HepG2 (cell line): ENCODE results near the gene ITGB7. TPM values are rescaled to one million over a fixed set of nuclear protein-coding genes. Genes with fewer than 3 reads are reported as not detected.

Source experiments
- ATF5 ChIP-seq: sonication (generic); formaldehyde crosslinking; IDR thresholded peaks from 2 replicates; pipeline ENCODE4 v1.4.0; 2020; ENCODE audit warnings: mild to moderate bottlenecking, low read depth, missing genetic modification reagents
- BRCA1 ChIP-seq: sonication (generic); formaldehyde crosslinking; IDR thresholded peaks from 2 replicates; pipeline ENCODE4 v1.4.0; 2020; ENCODE audit warnings: missing genetic modification reagents
- BRF2 ChIP-seq: sonication (generic); formaldehyde crosslinking; IDR thresholded peaks from 2 replicates; pipeline ENCODE4 v1.8.1; 2022; ENCODE audit warnings: mild to moderate bottlenecking, missing genetic modification reagents
- ESRRA ChIP-seq: sonication (generic); formaldehyde crosslinking; IDR thresholded peaks from 2 replicates; pipeline ENCODE4 v1.5.1; 2020; ENCODE audit warnings: mild to moderate bottlenecking, low read depth, missing genetic modification reagents
- FOXJ3 ChIP-seq: sonication (generic); formaldehyde crosslinking; IDR thresholded peaks from 2 replicates; pipeline ENCODE4 v1.4.0; 2020; ENCODE audit warnings: missing genetic modification reagents, mild to moderate bottlenecking, borderline replicate concordance
- FUBP1 ChIP-seq: sonication (generic); formaldehyde crosslinking; IDR thresholded peaks from 2 replicates; pipeline ENCODE4 v1.5.1; 2020; ENCODE audit warnings: missing genetic modification reagents, mild to moderate bottlenecking, borderline replicate concordance
- GABPB1 ChIP-seq: IDR thresholded peaks from 2 replicates; pipeline ENCODE4 v1.6.1; 2016; ENCODE audit warnings: mild to moderate bottlenecking, missing genetic modification reagents, moderate library complexity, missing compliant biosample characterization
- HMG20B ChIP-seq: conservative IDR thresholded peaks from 2 replicates; pipeline ENCODE4 v1.6.1; 2016; ENCODE audit warnings: missing genetic modification reagents, missing compliant biosample characterization
- NCOA1 ChIP-seq: sonication (generic); formaldehyde crosslinking; IDR thresholded peaks from 2 replicates; pipeline ENCODE4 v1.9.0; 2021; ENCODE audit warnings: missing genetic modification reagents
- POGK ChIP-seq: sonication (generic); formaldehyde crosslinking; conservative IDR thresholded peaks from 2 replicates; pipeline ENCODE4 v1.8.0; 2022; ENCODE audit warnings: mild to moderate bottlenecking, moderate library complexity, missing genetic modification reagents
- PPARG ChIP-seq: conservative IDR thresholded peaks from 2 replicates; pipeline ENCODE4 v1.6.1; 2016; ENCODE audit warnings: missing biosample characterization, missing genetic modification reagents
- ZBTB8A ChIP-seq: sonication (generic); formaldehyde crosslinking; IDR thresholded peaks from 2 replicates; pipeline ENCODE4 v1.4.0; 2020; ENCODE audit warnings: mild to moderate bottlenecking, low read depth, missing genetic modification reagents, borderline replicate concordance
- ZFP82 ChIP-seq: sonication (generic); formaldehyde crosslinking; IDR thresholded peaks from 2 replicates; pipeline ENCODE4 v1.5.1; 2020; ENCODE audit warnings: mild to moderate bottlenecking, missing genetic modification reagents, borderline replicate concordance
- ZGPAT ChIP-seq: IDR thresholded peaks from 2 replicates; pipeline ENCODE4 v1.6.1; 2016; ENCODE audit warnings: mild to moderate bottlenecking
- ZNF12 ChIP-seq: sonication (generic); formaldehyde crosslinking; IDR thresholded peaks from 2 replicates; pipeline ENCODE4 v1.5.0; 2020; ENCODE audit warnings: missing genetic modification reagents
- ZNF639 ChIP-seq: conservative IDR thresholded peaks from 2 replicates; pipeline ENCODE4 v1.6.1; 2018; ENCODE audit warnings: missing genetic modification reagents
- ZNF703 ChIP-seq: sonication (generic); formaldehyde crosslinking; IDR thresholded peaks from 2 replicates; pipeline ENCODE4 v1.5.1; 2020; ENCODE audit warnings: missing genetic modification reagents, mild to moderate bottlenecking, moderate library complexity, borderline replicate concordance
- ZNF773 ChIP-seq: sonication (generic); formaldehyde crosslinking; IDR thresholded peaks from 2 replicates; pipeline ENCODE4 v1.4.0; 2020; ENCODE audit warnings: missing genetic modification reagents, borderline replicate concordance
- polyA plus RNA-seq, 8 experiments: library from polyadenylated mRNA; depleted of rRNA in 3 of 8; stranded (reverse) in 7 of 8; unstranded in 1 of 8; fragments of >200 nt; fragmentation: Illumina TruSeq in 4 of 8; extraction: Trizol in 4 of 8; gene quantifications; 2 replicates each; pipeline versions ENCODE4 v1.2.1 to v1.2.3, GENCODE V29; 2011 to 2016; ENCODE audit warnings: low read depth in 4 of 8, missing spikeins in 1 of 8, mixed read lengths in 1 of 8; ENCODE audit not compliant: insufficient read depth in 1 of 8
- total RNA-seq, 5 experiments: library from RNA; depleted of rRNA; stranded (reverse); fragments of >200 nt; fragmentation: Illumina TruSeq; extraction: Trizol; gene quantifications; 2 replicates each; pipeline ENCODE4 v1.2.3, GENCODE V29; 2016; ENCODE audit warnings: low read depth in 1 of 5

Gene ITGB7
- total and polyA plus RNA-seq, 2 of the 13 experiments (the other 11 are each of a cell fraction or from before 2014, with no cell fraction given): 0.16 to 0.18 TPM

GRCh38 chr12:53145383-53146260 is 61.4 kb downstream of the ITGB7 start (continued):
- no peak for TF ChIP-seq ZNF639 (CRISPR knock-in tag)
- TF ChIP-seq FUBP1: no peak
- no peak for TF ChIP-seq ZNF703 (CRISPR knock-in tag)
- peak; percentile 64 for TF ChIP-seq ZGPAT (CRISPR knock-in tag)
- TF ChIP-seq ZFP82: no peak
- no peak for TF ChIP-seq NCOA1
- TF ChIP-seq HMG20B (CRISPR knock-in tag): no peak
- peak; percentile 99 for TF ChIP-seq ESRRA (CRISPR knock-in tag)
- TF ChIP-seq POGK: peak; percentile 51; the same call in 1 of the 2 replicates
- TF ChIP-seq BRF2 (CRISPR knock-in tag): no peak
- TF ChIP-seq ZNF12 (CRISPR knock-in tag): no peak; the same call in 1 of the 2 replicates
- no peak for TF ChIP-seq ZNF773
- peak; percentile 87 for TF ChIP-seq PPARG (CRISPR knock-in tag)
- TF ChIP-seq BRCA1 (CRISPR knock-in tag): no peak
- TF ChIP-seq FOXJ3 (CRISPR knock-in tag): peak; percentile 39; the same call in 1 of the 2 replicates
- TF ChIP-seq GABPB1: peak; percentile 66
- no peak for TF ChIP-seq ATF5 (CRISPR knock-in tag)
- no peak for TF ChIP-seq ZBTB8A
